Mucosa of rectum (tissue), 2 donors: ENCODE data around the gene AMBRA1.
"Not testable (repeated sequence)": the region's sequence is repeated elsewhere in the genome, so short reads cannot be mapped to it uniquely, and the experiment has no call there.

Experiments
- H3K27ac ChIP-seq, 2 donors: one replicate each; pipeline ENCODE4 v1.7.0; 2013; ENCODE audit warnings: inconsistent platforms in 2 of 2, low read depth in 2 of 2, low read length in 2 of 2
- H3K27me3 ChIP-seq, 2 donors: one replicate each; pipeline ENCODE4 v1.7.0; 2013; ENCODE audit warnings: low read length in 2 of 2; ENCODE audit not compliant: control insufficient read depth in 2 of 2, insufficient read depth in 2 of 2
- H3K36me3 ChIP-seq, 2 donors: one replicate each; pipeline ENCODE4 v1.7.0; 2013; ENCODE audit warnings: low read length in 2 of 2; ENCODE audit not compliant: control insufficient read depth in 2 of 2, insufficient read depth in 2 of 2
- H3K4me1 ChIP-seq, 2 donors: one replicate each; pipeline ENCODE4 v1.7.0; 2013; ENCODE audit warnings: low read length in 2 of 2, mild to moderate bottlenecking in 1 of 2; ENCODE audit not compliant: control insufficient read depth in 2 of 2, insufficient read depth in 2 of 2
- H3K4me3 ChIP-seq, 2 donors: one replicate each; pipeline ENCODE4 v1.7.0; 2013; ENCODE audit warnings: low read length in 2 of 2
- H3K9ac ChIP-seq, 2 donors: one replicate each; pipeline ENCODE4 v1.7.0; 2013; ENCODE audit warnings: low read length in 2 of 2, low read depth in 1 of 2, mild to moderate bottlenecking in 1 of 2
- H3K9me3 ChIP-seq, 2 donors: one replicate each; pipeline ENCODE4 v1.7.0; 2013; ENCODE audit warnings: low read length in 2 of 2; ENCODE audit not compliant: control insufficient read depth in 2 of 2
- donor health status: healthy.
- donor health status: Normal muscosa, but diverticular disease.

AMBRA1 gene

DNA sequence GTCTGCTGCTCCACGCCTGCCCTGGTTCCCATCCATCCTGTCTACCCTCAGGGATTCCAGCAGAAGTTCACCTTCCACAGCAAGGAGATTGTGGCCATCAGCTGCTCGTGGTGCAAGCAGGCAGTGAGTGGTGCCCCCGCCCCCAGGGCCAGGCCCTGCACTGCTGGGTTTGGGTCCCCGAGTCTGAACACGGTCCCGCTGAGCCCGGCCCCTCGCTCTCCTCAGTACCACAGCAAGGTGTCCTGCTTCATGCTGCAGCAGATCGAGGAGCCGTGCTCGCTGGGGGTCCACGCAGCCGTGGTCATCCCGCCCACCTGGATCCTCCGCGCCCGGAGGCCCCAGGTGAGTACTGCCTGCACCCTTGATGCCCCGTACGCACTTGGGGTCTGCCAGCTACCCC lies 222.6 kb downstream of the AMBRA1 start:
- not testable (repeated sequence) for H3K27me3 ChIP-seq, H3K4me1 ChIP-seq, H3K27ac ChIP-seq, H3K4me3 ChIP-seq, H3K9ac ChIP-seq, H3K9me3 ChIP-seq
- H3K36me3 ChIP-seq: peaks cover 18 to 44% of the 10 kb centered on the region in 2 donors

DNA sequence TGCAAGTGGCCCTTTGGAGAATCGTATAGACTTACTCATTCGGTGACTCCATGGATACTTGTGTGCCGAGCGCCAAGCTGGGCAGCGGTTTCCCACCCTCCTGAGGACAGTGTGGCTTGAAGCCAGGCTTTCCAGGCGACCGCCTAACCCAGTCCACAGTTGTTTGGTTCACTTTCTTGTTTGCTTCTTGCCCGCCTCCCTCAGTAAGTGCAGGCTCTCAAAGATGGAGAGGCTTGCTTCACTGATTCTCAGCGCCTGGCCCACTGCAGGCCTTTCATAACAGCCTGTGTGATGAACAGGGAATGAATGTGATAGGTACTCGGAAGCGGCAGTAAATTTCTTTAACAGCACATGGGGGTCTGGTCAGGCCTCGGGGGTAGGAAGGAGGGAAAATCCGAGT lies 223.6 kb downstream of the AMBRA1 start:
- Histone ChIP-seq H3K4me3 (no peak overlapping the region), H3K9ac (no peak overlapping the region), H3K4me1 (no peaks in the 10 kb centered on the region), H3K27me3 (no peaks in the 10 kb centered on the region), H3K9me3 (no peaks in the 10 kb centered on the region), H3K36me3 (peaks cover 12 to 39% of the 10 kb centered on the region in 2 donors), H3K27ac (no peak overlapping the region)

DNA sequence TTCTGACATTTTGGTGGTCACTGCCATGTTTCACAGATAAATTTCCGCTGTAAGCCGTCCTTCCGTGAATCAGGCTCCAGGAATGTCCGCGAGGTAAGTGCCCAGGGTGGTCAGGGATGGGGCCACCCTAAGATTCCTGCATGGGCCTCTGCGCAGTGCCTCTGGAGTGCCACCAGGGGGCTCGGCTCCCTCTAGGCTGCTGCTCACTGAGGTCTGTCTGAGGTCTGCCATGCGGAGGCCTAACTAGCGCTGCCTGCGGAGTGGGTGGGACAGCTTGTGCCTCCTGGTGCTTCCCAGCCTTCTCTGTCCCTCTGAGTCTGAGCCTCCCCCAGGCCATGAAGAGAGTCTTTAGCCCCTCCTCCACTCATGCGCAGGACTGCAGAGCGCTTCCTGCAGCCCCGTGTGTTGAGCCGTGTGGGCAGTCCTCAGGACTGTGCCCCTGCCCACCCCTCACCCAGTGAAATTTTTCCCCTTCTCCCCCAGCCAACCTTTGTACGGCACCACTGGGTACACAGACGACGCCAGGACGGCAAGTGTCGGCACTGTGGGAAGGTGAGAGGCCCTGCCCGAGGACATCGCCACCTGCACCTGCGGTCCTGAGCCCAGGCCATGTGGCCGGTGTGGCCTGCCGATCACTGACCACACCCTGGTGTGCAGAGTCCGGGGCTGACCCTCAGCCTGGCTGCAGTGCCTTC lies 224.2 kb downstream of the AMBRA1 start:
- Histone ChIP-seq H3K4me1 (no peaks in the 10 kb centered on the region), H3K27me3 (no peaks in the 10 kb centered on the region), H3K27ac (no peak overlapping the region), H3K9me3 (no peaks in the 10 kb centered on the region), H3K9ac (no peak overlapping the region), H3K36me3 (peaks cover 5 to 33% of the 10 kb centered on the region in 2 donors), H3K4me3 (no peak overlapping the region)

DNA sequence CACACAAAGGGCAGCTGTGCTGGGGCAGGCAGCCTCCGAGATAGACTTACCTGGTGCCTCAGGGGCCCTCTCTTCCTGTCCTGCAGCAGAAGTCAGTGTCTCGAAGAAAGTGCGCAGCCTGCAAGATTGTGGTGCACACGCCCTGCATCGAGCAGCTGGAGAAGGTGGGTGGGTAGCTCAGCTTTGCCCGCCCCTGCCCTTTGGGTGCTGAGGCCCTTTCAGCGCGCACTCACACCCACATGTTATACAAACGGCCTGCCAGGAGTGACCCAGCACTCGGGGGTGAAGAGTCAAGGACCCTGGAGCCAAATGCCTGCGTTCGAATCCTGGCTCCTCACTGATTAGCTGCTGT lies 225.9 kb downstream of the AMBRA1 start:
- no peak overlapping the region for H3K4me3 ChIP-seq
- peaks cover 0 to under 1% of the 10 kb centered on the region in 2 donors for H3K4me1 ChIP-seq
- H3K9me3 ChIP-seq: no peaks in the 10 kb centered on the region
- no peak overlapping the region for H3K9ac ChIP-seq
- no peaks in the 10 kb centered on the region for H3K27me3 ChIP-seq
- peaks cover 4 to 32% of the 10 kb centered on the region in 2 donors for H3K36me3 ChIP-seq
- no peak overlapping the region for H3K27ac ChIP-seq

DNA sequence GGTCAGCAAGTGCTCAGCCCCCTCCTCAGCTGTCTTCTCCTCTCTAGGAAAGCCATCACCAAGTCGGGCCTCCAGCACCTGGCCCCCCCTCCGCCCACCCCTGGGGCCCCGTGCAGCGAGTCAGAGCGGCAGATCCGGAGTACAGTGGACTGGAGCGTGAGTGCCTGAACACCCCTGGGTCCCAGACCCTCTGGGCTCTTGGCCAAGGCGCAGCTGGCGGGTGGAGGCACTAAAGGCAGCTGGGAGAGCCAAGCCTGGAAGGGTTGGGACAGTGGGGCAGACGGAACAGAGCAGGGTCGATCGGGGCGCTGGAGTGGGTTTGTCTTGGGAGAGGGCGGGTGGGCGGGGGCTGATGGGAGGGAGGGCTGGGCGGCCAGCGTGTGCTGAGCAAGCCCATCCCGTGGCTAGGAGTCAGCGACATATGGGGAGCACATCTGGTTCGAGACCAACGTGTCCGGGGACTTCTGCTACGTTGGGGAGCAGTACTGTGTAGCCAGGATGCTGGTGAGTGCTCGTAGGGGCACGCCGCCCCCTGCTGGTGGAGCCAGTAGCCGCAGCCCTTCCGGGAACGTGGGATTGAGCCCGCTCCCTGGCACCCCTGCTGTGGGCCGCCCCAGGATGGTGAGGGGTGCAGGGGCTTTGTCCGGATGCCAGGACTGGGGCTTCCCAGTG lies 226.4 kb downstream of the AMBRA1 start:
- peaks cover 3 to 5% of the 10 kb centered on the region in 2 donors for H3K4me1 ChIP-seq
- no peak overlapping the region for H3K27ac ChIP-seq
- no peak overlapping the region for H3K4me3 ChIP-seq
- H3K27me3 ChIP-seq: no peaks in the 10 kb centered on the region
- no peak overlapping the region for H3K9ac ChIP-seq
- H3K9me3 ChIP-seq: no peaks in the 10 kb centered on the region
- peaks cover 4 to 31% of the 10 kb centered on the region in 2 donors for H3K36me3 ChIP-seq

DNA sequence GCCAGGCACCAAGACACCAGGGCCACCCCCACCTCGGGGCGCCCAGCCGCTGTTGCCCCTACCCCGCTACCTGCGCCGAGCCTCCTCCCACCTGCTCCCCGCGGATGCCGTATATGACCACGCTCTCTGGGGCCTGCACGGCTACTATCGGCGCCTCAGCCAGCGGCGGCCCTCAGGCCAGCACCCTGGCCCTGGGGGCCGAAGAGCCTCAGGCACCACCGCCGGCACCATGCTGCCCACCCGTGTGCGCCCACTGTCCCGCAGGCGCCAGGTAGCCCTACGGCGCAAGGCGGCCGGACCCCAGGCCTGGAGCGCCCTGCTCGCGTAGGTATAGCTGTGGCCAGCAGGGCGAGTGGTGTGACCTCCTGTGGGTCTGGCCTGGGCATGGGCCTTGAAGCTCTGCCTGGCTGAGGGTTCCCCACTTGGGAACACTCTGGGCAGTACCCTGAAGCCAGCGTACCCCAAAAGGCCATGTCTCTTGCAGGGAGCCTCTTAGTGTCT lies 227.1 kb downstream of the AMBRA1 start:
- H3K27ac ChIP-seq: no peak overlapping the region
- H3K36me3 ChIP-seq: peaks cover 4 to 26% of the 10 kb centered on the region in 2 donors
- no peak overlapping the region for H3K9ac ChIP-seq
- H3K4me1 ChIP-seq: peaks cover 8 to 11% of the 10 kb centered on the region in 2 donors
- no peaks in the 10 kb centered on the region for H3K9me3 ChIP-seq
- no peaks in the 10 kb centered on the region for H3K27me3 ChIP-seq
- H3K4me3 ChIP-seq: no peak overlapping the region

DNA sequence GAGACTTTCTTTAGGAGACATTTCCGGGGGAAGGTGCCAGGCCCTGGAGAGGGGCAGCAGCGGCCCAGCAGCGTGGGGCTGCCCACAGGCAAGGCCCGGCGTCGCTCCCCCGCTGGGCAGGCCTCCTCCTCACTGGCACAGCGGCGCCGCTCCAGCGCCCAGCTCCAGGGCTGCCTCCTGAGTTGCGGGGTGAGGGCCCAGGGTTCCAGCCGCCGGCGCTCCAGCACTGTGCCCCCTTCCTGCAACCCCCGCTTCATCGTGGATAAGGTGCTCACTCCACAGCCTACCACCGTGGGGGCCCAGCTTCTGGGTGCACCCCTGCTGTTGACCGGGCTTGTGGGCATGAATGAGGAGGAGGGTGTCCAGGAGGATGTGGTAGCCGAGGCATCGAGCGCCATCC lies 227.6 kb downstream of the AMBRA1 start:
- Histone ChIP-seq H3K4me3 (no peak overlapping the region), H3K9ac (no peak overlapping the region), H3K36me3 (peaks cover 4 to 25% of the 10 kb centered on the region in 2 donors), H3K9me3 (no peaks in the 10 kb centered on the region), H3K4me1 (peaks cover 11 to 14% of the 10 kb centered on the region in 2 donors), H3K27me3 (no peaks in the 10 kb centered on the region), H3K27ac (no peak overlapping the region)

DNA sequence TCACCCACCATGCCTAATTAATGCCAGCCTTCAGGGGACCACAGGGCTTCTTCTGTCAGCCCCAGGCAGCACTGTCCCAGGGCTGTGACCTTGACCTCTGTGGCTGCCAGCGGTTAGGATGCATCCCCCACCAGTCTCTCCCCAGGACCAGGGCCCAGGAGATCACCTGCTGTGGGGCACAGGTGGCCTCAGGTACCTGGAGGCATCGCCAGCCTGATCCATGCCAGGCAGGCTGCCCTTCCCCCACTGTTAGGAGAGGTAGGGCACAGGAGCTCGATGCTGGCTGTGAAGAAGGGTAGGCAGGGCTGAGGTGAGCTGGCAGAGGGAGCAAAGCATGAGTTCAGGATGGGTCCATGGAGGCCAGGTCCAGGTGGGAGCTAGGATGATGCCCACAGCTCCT lies 229.0 kb downstream of the AMBRA1 start:
- H3K27ac ChIP-seq: no peak overlapping the region

DNA sequence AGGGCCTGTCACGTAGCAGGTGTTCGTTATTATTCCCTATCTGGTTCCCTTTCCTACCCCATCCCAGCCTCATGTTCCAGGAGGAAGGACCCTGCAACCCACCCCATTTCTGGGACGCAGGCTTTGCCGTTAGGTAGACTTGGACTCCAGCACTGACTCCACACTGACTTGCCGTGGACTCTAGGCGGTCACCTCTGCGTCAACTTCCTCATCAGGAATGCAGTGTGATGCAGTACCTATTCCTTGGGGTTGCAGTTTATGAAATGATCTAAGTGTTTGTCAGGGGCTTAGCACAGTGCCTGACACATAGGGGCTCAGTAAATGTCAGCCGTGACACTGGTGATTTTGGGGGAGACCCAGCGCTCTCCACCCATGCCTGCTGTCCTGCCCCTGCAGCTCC lies 229.8 kb downstream of the AMBRA1 start:
- Histone ChIP-seq H3K27me3 (no peaks in the 10 kb centered on the region), H3K4me1 (peaks cover 16 to 20% of the 10 kb centered on the region in 2 donors), H3K27ac (no peak overlapping the region), H3K9me3 (no peaks in the 10 kb centered on the region), H3K9ac (no peak overlapping the region), H3K36me3 (peaks cover 0 to 13% of the 10 kb centered on the region in 2 donors), H3K4me3 (no peak overlapping the region)

More for the DNA sequence above, 229.0 kb downstream of the AMBRA1 start:
- Histone ChIP-seq H3K9ac (no peak overlapping the region), H3K9me3 (no peaks in the 10 kb centered on the region), H3K4me1 (peaks cover 16 to 20% of the 10 kb centered on the region in 2 donors), H3K36me3 (peaks cover 0 to 18% of the 10 kb centered on the region in 2 donors), H3K27me3 (no peaks in the 10 kb centered on the region), H3K4me3 (no peak overlapping the region)

DNA sequence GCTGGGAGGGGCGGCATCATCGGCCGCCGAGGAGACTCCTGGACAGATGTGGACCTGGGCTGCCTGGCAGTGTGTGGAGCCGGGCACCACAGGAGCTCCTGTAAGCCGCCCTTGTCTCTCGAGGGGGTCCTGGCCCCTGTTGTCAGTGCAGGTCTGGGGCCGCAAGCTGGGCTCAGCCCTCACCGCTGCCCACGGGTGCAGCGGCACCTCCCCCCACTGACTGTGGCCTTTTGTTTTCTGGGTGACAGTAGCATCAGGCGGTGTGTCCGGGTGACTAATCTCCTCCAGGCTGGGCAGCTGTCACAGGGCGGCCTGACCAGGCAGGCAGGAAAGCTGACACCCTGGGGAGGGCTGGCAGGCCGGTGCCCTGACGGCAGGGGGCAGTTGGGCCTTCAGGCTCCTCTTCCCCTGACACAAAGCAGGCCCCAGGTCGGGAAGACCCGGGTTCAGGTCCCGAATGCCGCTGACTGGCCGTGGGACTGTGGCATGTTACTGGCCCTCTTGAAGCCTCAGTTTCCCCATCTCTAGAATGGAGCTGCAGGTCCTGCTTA lies 230.3 kb downstream of the AMBRA1 start:
- Histone ChIP-seq H3K27me3 (no peaks in the 10 kb centered on the region), H3K9me3 (no peaks in the 10 kb centered on the region), H3K4me1 (peaks cover 16 to 20% of the 10 kb centered on the region in 2 donors), H3K9ac (no peak overlapping the region), H3K36me3 (peaks cover 0 to 11% of the 10 kb centered on the region in 2 donors), H3K4me3 (no peak overlapping the region), H3K27ac (no peak overlapping the region)
